Dendritic cell treated with granulocyte-macrophage colony-stimulating factor and Interleukin-4, amounts not matched to agents 40 ng/mL and 50 ng/mL, for 4 days (primary cell): ENCODE data around the gene HOXA9.

Experiments
- H3K27ac Mint-ChIP-seq: one replicate; pipeline ENCODE4 v1.8.0; 2022; ENCODE audit warnings: mild to moderate bottlenecking, mixed read lengths
- H3K27me3 Mint-ChIP-seq: one replicate; pipeline ENCODE4 v1.8.0; 2022; ENCODE audit warnings: mild to moderate bottlenecking, mixed read lengths
- H3K36me3 Mint-ChIP-seq: one replicate; pipeline ENCODE4 v1.8.0; 2022; ENCODE audit warnings: low read depth, mixed read lengths
- H3K4me1 Mint-ChIP-seq: one replicate; pipeline ENCODE4 v1.8.0; 2022; ENCODE audit warnings: low read depth, mixed read lengths
- H3K4me3 Mint-ChIP-seq: one replicate; pipeline ENCODE4 v1.8.0; 2022; ENCODE audit warnings: mild to moderate bottlenecking, moderate library complexity, mixed read lengths
- H3K9me3 Mint-ChIP-seq: one replicate; pipeline ENCODE4 v1.8.0; 2022; ENCODE audit warnings: mixed read lengths
- intact Hi-C: fragments of 100-400 bp; cut with micrococcal nuclease; formaldehyde crosslinking; loops from one replicate; pipeline ENCODE4 v1.15.0; 2022

The HOXA9 gene

GRCh38 chr7:27165089-27165995, at the start of gene HOXA9:
Gene HOXA9, minus strand, starts transcription at chr7:27165537. Its CDS starts 80 bp downstream, at chr7:27165457.
- Mint-ChIP-seq H3K27me3 (peaks cover 86% of the 10 kb centered on the region), H3K9me3 (no peaks in the 10 kb centered on the region), H3K4me1 (peaks cover 71% of the 10 kb centered on the region), H3K27ac (peak within 1 kb of the TSS; percentile 15), H3K36me3 (no peaks in the 10 kb centered on the region), H3K4me3 (peak within 1 kb of the TSS; percentile 71)
- intact Hi-C loops, result loop anchor here (5.0 to 10.0 kb wide), 3 partner anchors 1091 to 1303 kb away; no protein-coding TSS in a partner anchor

- H3K4me3 Mint-ChIP-seq, result no peak overlapping the region
- intact Hi-C loops, result loop anchor here (5.0 kb wide), 1 partner anchor 33 kb away; no protein-coding TSS in a partner anchor
- H3K36me3 Mint-ChIP-seq, result no peaks in the 10 kb centered on the region
- peaks cover 94% of the 10 kb centered on the region for H3K27me3 Mint-ChIP-seq
- H3K4me1 Mint-ChIP-seq, result peaks cover 7% of the 10 kb centered on the region
- no peak overlapping the region for H3K27ac Mint-ChIP-seq
- H3K9me3 Mint-ChIP-seq, result no peaks in the 10 kb centered on the region
Observed at GRCh38 chr7:27214239-27214950, 49.1 kb upstream of the HOXA9 start.

GRCh38 chr7:27213433-27214238, 48.3 kb upstream of the HOXA9 start:
- H3K4me3 Mint-ChIP-seq, result no peak overlapping the region
- H3K4me1 Mint-ChIP-seq, result peaks cover 7% of the 10 kb centered on the region
- intact Hi-C loops, result loop anchor here (5.0 kb wide), 1 partner anchor 34 kb away; no protein-coding TSS in a partner anchor
- H3K27me3 Mint-ChIP-seq, result peaks cover 94% of the 10 kb centered on the region
- no peaks in the 10 kb centered on the region for H3K9me3 Mint-ChIP-seq
- H3K27ac Mint-ChIP-seq, result no peak overlapping the region
- no peaks in the 10 kb centered on the region for H3K36me3 Mint-ChIP-seq

DNA sequence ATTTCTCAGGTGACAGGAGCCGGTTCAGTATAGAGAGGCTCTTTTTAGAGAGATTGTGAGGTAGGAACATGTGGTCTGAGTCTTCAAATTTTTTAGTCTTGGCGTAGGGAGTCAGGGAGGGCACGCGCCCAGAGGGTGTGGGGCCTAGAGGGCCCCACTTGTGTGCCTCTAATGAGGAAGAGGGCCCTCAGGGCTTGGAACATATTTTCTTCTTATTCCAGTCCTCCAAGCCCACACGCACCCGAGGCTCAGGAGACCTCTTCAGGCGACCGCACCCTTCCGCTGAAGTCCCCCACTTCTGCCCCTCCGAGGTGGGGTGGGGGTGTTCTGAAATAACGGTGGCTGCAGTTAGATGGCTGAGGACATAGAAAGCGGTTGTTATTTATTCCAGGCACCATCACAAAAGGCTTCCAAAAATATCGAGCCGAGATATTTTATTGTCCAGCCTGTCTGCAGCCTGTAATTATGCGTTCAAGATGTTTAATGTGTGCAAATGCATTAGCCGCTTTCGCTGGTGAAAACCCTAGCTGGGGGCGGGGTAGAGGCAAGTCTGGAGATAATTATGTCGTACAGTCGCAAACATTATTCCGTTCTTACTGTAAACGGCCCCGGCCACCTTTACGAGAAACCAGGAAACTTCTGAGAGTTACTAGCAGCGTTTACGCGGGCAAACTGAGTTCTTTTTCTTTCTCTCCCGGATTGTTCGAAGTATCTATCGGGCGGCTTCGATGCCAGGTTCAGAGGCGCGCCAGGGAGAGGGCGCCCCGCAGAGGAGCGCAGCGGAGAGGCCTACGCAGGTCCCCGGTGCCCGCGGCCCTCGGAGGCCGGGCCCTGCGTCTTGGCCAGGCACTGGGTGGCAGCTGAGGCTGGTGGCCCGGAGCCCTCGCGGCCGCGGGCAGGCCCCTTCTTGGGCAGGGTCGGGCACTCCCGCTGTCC, 47.4 kb upstream of the HOXA9 start:
- H3K36me3 Mint-ChIP-seq, result no peaks in the 10 kb centered on the region
- H3K27ac Mint-ChIP-seq, result no peak overlapping the region
- intact Hi-C loops, result loop anchor here (5.0 kb wide), 1 partner anchor 35 kb away; no protein-coding TSS in a partner anchor
- no peaks in the 10 kb centered on the region for H3K9me3 Mint-ChIP-seq
- peaks cover 15% of the 10 kb centered on the region for H3K4me1 Mint-ChIP-seq
- H3K4me3 Mint-ChIP-seq, result no peak overlapping the region
- H3K27me3 Mint-ChIP-seq, result peaks cover 99% of the 10 kb centered on the region

GRCh38 chr7:27211764-27212204, 46.4 kb upstream of the HOXA9 start:
- Mint-ChIP-seq H3K4me3 (no peak overlapping the region), H3K9me3 (no peaks in the 10 kb centered on the region), H3K27me3 (peaks cover 99% of the 10 kb centered on the region), H3K27ac (no peak overlapping the region), H3K4me1 (peaks cover 21% of the 10 kb centered on the region), H3K36me3 (no peaks in the 10 kb centered on the region)
- intact Hi-C loops, result loop anchor here (5.0 kb wide), 1 partner anchor 36 kb away; no protein-coding TSS in a partner anchor

DNA sequence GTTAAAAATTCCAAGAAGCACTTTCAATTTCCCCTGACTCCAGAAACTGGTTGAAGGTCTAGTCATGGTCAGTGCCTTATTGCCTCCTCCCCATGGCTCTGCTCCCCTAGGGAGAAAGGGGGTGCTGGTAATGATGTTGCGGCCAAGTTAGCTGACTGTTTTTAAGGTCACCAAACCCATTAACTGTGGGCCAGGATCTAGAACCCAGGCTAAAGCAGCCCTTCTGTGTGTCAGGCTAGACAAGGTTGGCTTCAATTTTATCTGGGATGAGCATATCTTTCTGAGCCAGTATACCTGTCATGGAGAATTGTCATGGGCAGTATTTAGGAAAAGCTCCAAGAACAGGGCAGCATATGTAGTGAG, 45.7 kb upstream of the HOXA9 start:
- Mint-ChIP-seq H3K4me3 (no peak overlapping the region), H3K4me1 (peaks cover 23% of the 10 kb centered on the region), H3K9me3 (no peaks in the 10 kb centered on the region), H3K27ac (no peak overlapping the region), H3K36me3 (no peaks in the 10 kb centered on the region), H3K27me3 (peaks cover 99% of the 10 kb centered on the region)
- intact Hi-C loops, result loop anchor here (5.0 kb wide), 1 partner anchor 36 kb away; no protein-coding TSS in a partner anchor

- intact Hi-C loops, result loop anchor here (1.0 to 5.0 kb wide), 2 partner anchors 37 to 366 kb away; no protein-coding TSS in a partner anchor
- Mint-ChIP-seq H3K27ac (no peak overlapping the region), H3K36me3 (no peaks in the 10 kb centered on the region), H3K4me1 (peaks cover 28% of the 10 kb centered on the region), H3K9me3 (no peaks in the 10 kb centered on the region), H3K4me3 (peak overlapping the region; percentile 67), H3K27me3 (peaks cover 100% of the 10 kb centered on the region)
Observed at GRCh38 chr7:27210441-27211083, 45.2 kb upstream of the HOXA9 start.

- peaks cover 34% of the 10 kb centered on the region for H3K4me1 Mint-ChIP-seq
- no peak overlapping the region for H3K4me3 Mint-ChIP-seq
- peaks cover 100% of the 10 kb centered on the region for H3K27me3 Mint-ChIP-seq
- no peak overlapping the region for H3K27ac Mint-ChIP-seq
- no peaks in the 10 kb centered on the region for H3K36me3 Mint-ChIP-seq
- H3K9me3 Mint-ChIP-seq, result no peaks in the 10 kb centered on the region
- intact Hi-C loops, result loop anchor here (1.0 to 5.0 kb wide), 2 partner anchors 37 to 366 kb away; no protein-coding TSS in a partner anchor
Observed at GRCh38 chr7:27209933-27210440, 44.6 kb upstream of the HOXA9 start.

GRCh38 chr7:27208998-27209397, 43.7 kb upstream of the HOXA9 start:
- Mint-ChIP-seq H3K27ac (no peak overlapping the region), H3K9me3 (no peaks in the 10 kb centered on the region), H3K4me3 (no peak overlapping the region), H3K4me1 (peaks cover 42% of the 10 kb centered on the region), H3K27me3 (peaks cover 100% of the 10 kb centered on the region), H3K36me3 (no peaks in the 10 kb centered on the region)
- intact Hi-C loops, result no loop called here

- Mint-ChIP-seq H3K4me1 (peaks cover 46% of the 10 kb centered on the region), H3K9me3 (no peaks in the 10 kb centered on the region), H3K27ac (no peak overlapping the region), H3K36me3 (no peaks in the 10 kb centered on the region), H3K27me3 (peaks cover 99% of the 10 kb centered on the region), H3K4me3 (no peak overlapping the region)
- intact Hi-C loops, result no loop called here
Observed at GRCh38 chr7:27207348-27207985, 42.1 kb upstream of the HOXA9 start.

DNA sequence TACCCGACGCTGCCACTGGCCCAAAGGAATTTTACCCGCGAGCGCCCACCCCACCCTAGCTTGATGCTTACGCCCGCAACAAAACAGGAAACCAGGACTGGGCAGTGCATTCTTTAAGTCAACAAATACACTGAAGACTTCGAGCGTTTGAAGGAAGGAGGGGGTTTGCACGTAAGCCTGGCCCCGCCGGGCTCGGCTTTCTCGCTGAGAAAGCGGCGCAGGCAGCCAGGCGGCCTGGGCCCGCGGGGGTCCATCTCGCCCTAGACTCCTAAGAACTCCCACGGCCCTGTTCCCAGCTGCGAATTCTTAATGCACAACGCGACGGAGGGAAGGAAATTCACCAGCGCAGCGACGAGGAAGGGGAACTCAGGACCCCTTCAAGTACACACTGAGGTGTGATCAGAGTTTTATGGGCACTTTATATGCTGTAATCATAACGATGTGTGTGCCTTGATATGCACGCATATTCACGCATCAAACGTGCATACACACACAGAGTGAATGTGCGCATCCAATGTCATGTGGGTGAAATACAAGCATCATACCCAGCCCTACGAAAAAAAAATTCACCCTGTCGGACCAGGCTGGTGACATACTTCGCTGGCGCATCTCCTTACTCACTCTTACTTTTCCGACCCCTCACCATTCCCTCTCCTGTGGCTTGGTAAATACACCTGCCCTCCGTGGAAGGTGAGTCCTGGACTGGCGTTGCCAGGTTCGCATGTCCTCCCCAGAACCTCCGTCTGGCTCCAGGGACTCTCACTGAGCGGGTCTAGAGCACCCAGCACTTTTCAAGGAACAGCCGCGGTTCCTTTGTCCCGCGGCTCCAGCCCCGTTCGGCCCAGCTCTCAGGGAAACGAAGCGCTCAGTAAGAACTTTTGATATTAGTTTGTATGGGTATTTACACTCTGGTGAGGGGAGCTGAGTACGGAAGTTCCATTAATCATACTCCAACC, 40.3 kb upstream of the HOXA9 start:
- Mint-ChIP-seq H3K27me3 (peaks cover 99% of the 10 kb centered on the region), H3K4me3 (peak overlapping the region; percentile 56), H3K27ac (peak overlapping the region; percentile 21), H3K36me3 (no peaks in the 10 kb centered on the region), H3K4me1 (peaks cover 62% of the 10 kb centered on the region), H3K9me3 (no peaks in the 10 kb centered on the region)
- intact Hi-C loops, result no loop called here
